Measurements from ENCODE around the gene DNAJB1.
"Not testable (repeated sequence)": the region's sequence is repeated elsewhere in the genome, so short reads cannot be mapped to it uniquely, and the experiment has no call there.

Gene DNAJB1

GRCh38 chr19:14520543-14520942 lies 2.3 kb upstream of the DNAJB1 start:
- no peak for FAIRE-seq
- DNase-seq (ENCODE audit: low spot score), result no peak

- FAIRE-seq (no peak), DNase-seq (ENCODE audit: low spot score) (peak; percentile 73)
Observed at GRCh38 chr19:14519860-14520407, 1.7 kb upstream of the DNAJB1 start.

- FAIRE-seq, result no peak
- DNase-seq (ENCODE audit: low spot score), result no peak
Observed at GRCh38 chr19:14519245-14519859, 1.2 kb upstream of the DNAJB1 start.

- no peak for DNase-seq (ENCODE audit: low spot score)
Observed at GRCh38 chr19:14517446-14517839, 754 bp downstream of the DNAJB1 start.

GRCh38 chr19:14516746-14517438 lies 1.3 kb downstream of the DNAJB1 start:
- FAIRE-seq (no peak), DNase-seq (ENCODE audit: low spot score) (no peak)

More at GRCh38 chr19:14517446-14517839, 754 bp downstream of the DNAJB1 start:
- FAIRE-seq, result no peak

GRCh38 chr19:14516048-14516534 lies 2.1 kb downstream of the DNAJB1 start:
- no peak for DNase-seq (ENCODE audit: low spot score)
- no peak for FAIRE-seq

GRCh38 chr19:14515501-14516047 lies 2.6 kb downstream of the DNAJB1 start:
- no peak for FAIRE-seq

GRCh38 chr19:14514215-14514863 lies 3.9 kb downstream of the DNAJB1 start:
- no peak for DNase-seq (ENCODE audit: low spot score)
- FAIRE-seq, result no peak

More at GRCh38 chr19:14515501-14516047, 2.6 kb downstream of the DNAJB1 start:
- no peak for DNase-seq (ENCODE audit: low spot score)

- DNase-seq (ENCODE audit: low spot score) (no peak), FAIRE-seq (no peak)
Observed at GRCh38 chr19:14512406-14512961, 5.7 kb downstream of the DNAJB1 start.

GRCh38 chr19:14511229-14511593 lies 7.0 kb downstream of the DNAJB1 start:
- FAIRE-seq (no peak), DNase-seq (ENCODE audit: low spot score) (no peak)

- DNase-seq (ENCODE audit: low spot score) (no peak), FAIRE-seq (no peak)
Observed at GRCh38 chr19:14510311-14511228, 7.6 kb downstream of the DNAJB1 start.

- FAIRE-seq (no peak), DNase-seq (ENCODE audit: low spot score) (no peak)
Observed at GRCh38 chr19:14507704-14508542, 10.3 kb downstream of the DNAJB1 start.

GRCh38 chr19:14505488-14506239 lies 12.5 kb downstream of the DNAJB1 start:
- DNase-seq (ENCODE audit: low spot score) (peak; percentile 72), FAIRE-seq (no peak)

- DNase-seq (ENCODE audit: low spot score); FAIRE-seq: not testable (repeated sequence)
Observed at GRCh38 chr19:14504575-14504974, 13.6 kb downstream of the DNAJB1 start.

GRCh38 chr19:14503285-14503684 lies 14.9 kb downstream of the DNAJB1 start:
- DNase-seq (ENCODE audit: low spot score) (no peak), FAIRE-seq (no peak)

GRCh38 chr19:14502334-14503092 lies 15.7 kb downstream of the DNAJB1 start:
- FAIRE-seq, result no peak
- DNase-seq (ENCODE audit: low spot score), result no peak

- DNase-seq (ENCODE audit: low spot score) (no peak), FAIRE-seq (no peak)
Observed at GRCh38 chr19:14497228-14497921, 20.8 kb downstream of the DNAJB1 start.

Measured in urothelium cell line (cell line).